KBM-7 (cell line): ENCODE measurements around the gene ZNF816.
"Not testable (repeated sequence)": the region's sequence is repeated elsewhere in the genome, so short reads cannot be mapped to it uniquely, and the experiment has no call there.

Source experiments
- DNase-seq: peaks from one replicate; pipeline ENCODE4 v3.0.0-alpha.2; 2015
- in situ Hi-C: fragments of 300-500 bp; cut with MboI; formaldehyde crosslinking; loops from 2 replicates; pipeline ENCODE4 v1.14.3; 2020; ENCODE audit warnings: low sequenced_read_pairs, low pct_unique_long_range_greater_than_20kb, mixed read lengths

The ZNF816 gene

GRCh38 chr19:52962394-52963246, at the start of gene ZNF816:
Gene ZNF816 (minus strand): TSS chr19:52962881. CDS start chr19:52956089, 6,792 bp downstream.
- peak; percentile 51 for DNase-seq
- in situ Hi-C loops, result no loop called here

- in situ Hi-C loops, result no loop called here
- no peak for DNase-seq
Measured at GRCh38 chr19:53012006-53012405, 49.3 kb upstream of the ZNF816 start.

- DNase-seq, result no peak
- in situ Hi-C loops, result no loop called here
Measured at GRCh38 chr19:53010494-53010893, 47.8 kb upstream of the ZNF816 start.

- in situ Hi-C loops, result no loop called here
- DNase-seq, result no peak
Measured at GRCh38 chr19:53008061-53008778, 45.5 kb upstream of the ZNF816 start.

GRCh38 chr19:53007606-53008005, 44.9 kb upstream of the ZNF816 start:
- no peak for DNase-seq
- in situ Hi-C loops, result no loop called here

GRCh38 chr19:53007200-53007599, 44.5 kb upstream of the ZNF816 start:
- DNase-seq, result no peak
- in situ Hi-C loops, result no loop called here

- in situ Hi-C loops, result no loop called here
- no peak for DNase-seq
Measured at GRCh38 chr19:53004242-53004641, 41.6 kb upstream of the ZNF816 start.

- DNase-seq, result no peak
- in situ Hi-C loops, result no loop called here
Measured at GRCh38 chr19:53002479-53002878, 39.8 kb upstream of the ZNF816 start.

- in situ Hi-C loops, result no loop called here
- DNase-seq, result no peak
Measured at GRCh38 chr19:52997975-52998374, 35.3 kb upstream of the ZNF816 start.

GRCh38 chr19:52995711-52996110, 33.0 kb upstream of the ZNF816 start:
- in situ Hi-C loops, result no loop called here
- no peak for DNase-seq

GRCh38 chr19:52993342-52994178, 30.9 kb upstream of the ZNF816 start:
- peak; percentile 68 for DNase-seq
- in situ Hi-C loops, result no loop called here

- no peak for DNase-seq
Measured at GRCh38 chr19:52992109-52993004, 29.7 kb upstream of the ZNF816 start.

GRCh38 chr19:52991484-52991883, 28.8 kb upstream of the ZNF816 start:
- in situ Hi-C loops, result no loop called here
- DNase-seq, result no peak

More at GRCh38 chr19:52992109-52993004, 29.7 kb upstream of the ZNF816 start:
- in situ Hi-C loops, result no loop called here

GRCh38 chr19:52990759-52991418, 28.2 kb upstream of the ZNF816 start:
- in situ Hi-C loops, result no loop called here

GRCh38 chr19:52988506-52988905, 25.8 kb upstream of the ZNF816 start:
- in situ Hi-C loops, result no loop called here
- no peak for DNase-seq

More at GRCh38 chr19:52990759-52991418, 28.2 kb upstream of the ZNF816 start:
- peak; percentile 15 for DNase-seq

- in situ Hi-C loops, result no loop called here
- no peak for DNase-seq
Measured at GRCh38 chr19:52987221-52987620, 24.5 kb upstream of the ZNF816 start.

GRCh38 chr19:52983167-52983566, 20.5 kb upstream of the ZNF816 start:
- DNase-seq, in situ Hi-C loops: not testable (repeated sequence)

- DNase-seq, result no peak
- in situ Hi-C loops, result no loop called here
Measured at GRCh38 chr19:52981329-52981728, 18.6 kb upstream of the ZNF816 start.
